ENCODE measurements around the gene OPALIN.
A peak's percentile ranks its signal among the peaks of the same experiment; 100 is the strongest.

OPALIN gene

GRCh38 chr10:96325719-96326373 is 33.0 kb downstream of the OPALIN start:
- Histone ChIP-seq H4K20me1 (ENCODE audit: low read depth, low read length) (no peaks in the 10 kb centered on the region), H3K4me3 (ENCODE audit: insufficient read depth, low read length, poor library complexity, severe bottlenecking) (no peak overlapping the region), H3K36me3 (ENCODE audit: low read length) (no peaks in the 10 kb centered on the region), H3K9me2 (replicated peaks; ENCODE audit: insufficient read depth, low read length) (no peaks in the 10 kb centered on the region), H3F3A (ENCODE audit: insufficient read depth) (no peaks in the 10 kb centered on the region), H3K27me3 (ENCODE audit: low read length) (no peaks in the 10 kb centered on the region), H3K9ac (ENCODE audit: low read length) (no peak overlapping the region), H3K4me2 (ENCODE audit: low read depth, low read length, poor library complexity, severe bottlenecking) (no peak overlapping the region), H3K79me2 (ENCODE audit: insufficient read depth, low read length) (no peaks in the 10 kb centered on the region), H2AFZ (ENCODE audit: low read depth, low read length, severe bottlenecking) (no peak overlapping the region), H3K27ac (ENCODE audit: low read depth, low read length) (no peak overlapping the region), H3K9me3 (ENCODE audit: insufficient read depth, low read length) (no peaks in the 10 kb centered on the region)
- TF ChIP-seq CTCF (IDR thresholded peaks at IDR 0.05; ENCODE audit: insufficient read depth, low read length, poor library complexity, severe bottlenecking) (no peak), EZH2phosphoT487 (conservative IDR thresholded peaks at IDR 0.05; ENCODE audit: low read length) (no peak)

- H3K36me3 ChIP-seq (ENCODE audit: low read length): no peaks in the 10 kb centered on the region
- H3K27ac ChIP-seq (ENCODE audit: low read depth, low read length): no peak overlapping the region
- no peaks in the 10 kb centered on the region for H3F3A ChIP-seq (ENCODE audit: insufficient read depth)
- H2AFZ ChIP-seq (ENCODE audit: low read depth, low read length, severe bottlenecking): no peak overlapping the region
- no peak overlapping the region for H3K4me2 ChIP-seq (ENCODE audit: low read depth, low read length, poor library complexity, severe bottlenecking)
- no peaks in the 10 kb centered on the region for H3K79me2 ChIP-seq (ENCODE audit: insufficient read depth, low read length)
- no peaks in the 10 kb centered on the region for H3K27me3 ChIP-seq (ENCODE audit: low read length)
- H3K9ac ChIP-seq (ENCODE audit: low read length): no peak overlapping the region
- H3K9me2 ChIP-seq (replicated peaks; ENCODE audit: insufficient read depth, low read length): no peaks in the 10 kb centered on the region
- no peaks in the 10 kb centered on the region for H4K20me1 ChIP-seq (ENCODE audit: low read depth, low read length)
- H3K9me3 ChIP-seq (ENCODE audit: insufficient read depth, low read length): no peaks in the 10 kb centered on the region
- H3K4me3 ChIP-seq (ENCODE audit: insufficient read depth, low read length, poor library complexity, severe bottlenecking): no peak overlapping the region
- TF ChIP-seq CTCF (IDR thresholded peaks at IDR 0.05; ENCODE audit: insufficient read depth, low read length, poor library complexity, severe bottlenecking) (no peak), EZH2phosphoT487 (conservative IDR thresholded peaks at IDR 0.05; ENCODE audit: low read length) (no peak)
Measured at GRCh38 chr10:96324447-96324846, 34.4 kb downstream of the OPALIN start.

DNA sequence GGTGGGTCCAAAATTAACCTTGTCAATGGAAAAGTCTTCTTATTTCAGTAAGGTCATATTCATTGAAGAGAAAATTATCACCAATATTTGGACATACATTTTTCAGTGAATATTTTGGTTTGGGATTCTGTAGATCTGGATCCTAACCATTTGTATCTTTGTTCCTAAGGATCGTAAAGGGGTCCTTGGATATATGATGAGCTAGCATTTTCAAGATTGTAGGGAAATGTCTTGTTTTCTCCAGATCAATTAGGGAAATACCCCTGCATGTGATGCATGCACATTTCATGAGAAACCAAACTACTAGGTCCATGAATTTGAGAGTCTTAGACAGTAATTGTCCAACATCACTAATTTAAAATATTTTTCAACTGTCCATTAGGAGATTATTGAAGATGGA is 36.5 kb downstream of the OPALIN start:
- Histone ChIP-seq H3K27me3 (ENCODE audit: low read length) (no peaks in the 10 kb centered on the region), H3K9me3 (ENCODE audit: insufficient read depth, low read length) (no peaks in the 10 kb centered on the region), H3K9me2 (replicated peaks; ENCODE audit: insufficient read depth, low read length) (no peaks in the 10 kb centered on the region), H2AFZ (ENCODE audit: low read depth, low read length, severe bottlenecking) (no peak overlapping the region), H3K27ac (ENCODE audit: low read depth, low read length) (no peak overlapping the region), H3K9ac (ENCODE audit: low read length) (no peak overlapping the region), H3F3A (ENCODE audit: insufficient read depth) (no peaks in the 10 kb centered on the region), H4K20me1 (ENCODE audit: low read depth, low read length) (no peaks in the 10 kb centered on the region), H3K4me3 (ENCODE audit: insufficient read depth, low read length, poor library complexity, severe bottlenecking) (no peak overlapping the region), H3K36me3 (ENCODE audit: low read length) (no peaks in the 10 kb centered on the region), H3K79me2 (ENCODE audit: insufficient read depth, low read length) (no peaks in the 10 kb centered on the region), H3K4me2 (ENCODE audit: low read depth, low read length, poor library complexity, severe bottlenecking) (no peak overlapping the region)
- no peak for TF ChIP-seq EZH2phosphoT487 (conservative IDR thresholded peaks at IDR 0.05; ENCODE audit: low read length)

- no peaks in the 10 kb centered on the region for H3K79me2 ChIP-seq (ENCODE audit: insufficient read depth, low read length)
- H3K4me3 ChIP-seq (ENCODE audit: insufficient read depth, low read length, poor library complexity, severe bottlenecking): no peak overlapping the region
- no peak overlapping the region for H3K27ac ChIP-seq (ENCODE audit: low read depth, low read length)
- no peak overlapping the region for H2AFZ ChIP-seq (ENCODE audit: low read depth, low read length, severe bottlenecking)
- H3K27me3 ChIP-seq (ENCODE audit: low read length): no peaks in the 10 kb centered on the region
- H3K4me2 ChIP-seq (ENCODE audit: low read depth, low read length, poor library complexity, severe bottlenecking): no peak overlapping the region
- H3K9me2 ChIP-seq (replicated peaks; ENCODE audit: insufficient read depth, low read length): no peaks in the 10 kb centered on the region
- H3K9ac ChIP-seq (ENCODE audit: low read length): no peak overlapping the region
- H4K20me1 ChIP-seq (ENCODE audit: low read depth, low read length): no peaks in the 10 kb centered on the region
- no peaks in the 10 kb centered on the region for H3K36me3 ChIP-seq (ENCODE audit: low read length)
- no peaks in the 10 kb centered on the region for H3F3A ChIP-seq (ENCODE audit: insufficient read depth)
- no peaks in the 10 kb centered on the region for H3K9me3 ChIP-seq (ENCODE audit: insufficient read depth, low read length)
- TF ChIP-seq EZH2phosphoT487 (conservative IDR thresholded peaks at IDR 0.05; ENCODE audit: low read length) (no peak), CTCF (IDR thresholded peaks at IDR 0.05; ENCODE audit: insufficient read depth, low read length, poor library complexity, severe bottlenecking) (peak; percentile 24)
Measured at GRCh38 chr10:96321822-96322221, 37.0 kb downstream of the OPALIN start.

All from SU-DHL-6 (cell line).